ENCODE results near the gene CXCR3.

DNA sequence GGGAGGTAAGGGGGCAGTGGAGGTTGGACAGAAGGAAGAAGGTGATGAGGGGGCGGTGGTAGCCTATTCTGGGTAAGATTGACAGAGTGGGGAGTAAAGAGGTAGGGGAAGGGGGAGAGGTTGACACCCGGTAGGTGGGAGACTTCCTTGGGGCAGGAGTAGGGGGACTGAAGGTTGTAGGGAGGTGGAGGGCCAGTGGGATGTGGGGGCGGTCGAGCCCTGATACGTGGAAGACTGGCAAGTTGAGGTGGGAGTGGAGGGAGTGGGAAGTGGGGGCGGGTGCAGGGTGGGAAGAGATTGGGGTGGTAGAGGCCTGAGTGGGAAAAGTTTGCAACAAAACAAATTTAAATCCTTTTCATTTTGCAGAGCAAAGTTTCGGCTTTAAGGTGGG is 38.3 kb downstream of the CXCR3 start:
- TF ChIP-seq, protein P1, sequence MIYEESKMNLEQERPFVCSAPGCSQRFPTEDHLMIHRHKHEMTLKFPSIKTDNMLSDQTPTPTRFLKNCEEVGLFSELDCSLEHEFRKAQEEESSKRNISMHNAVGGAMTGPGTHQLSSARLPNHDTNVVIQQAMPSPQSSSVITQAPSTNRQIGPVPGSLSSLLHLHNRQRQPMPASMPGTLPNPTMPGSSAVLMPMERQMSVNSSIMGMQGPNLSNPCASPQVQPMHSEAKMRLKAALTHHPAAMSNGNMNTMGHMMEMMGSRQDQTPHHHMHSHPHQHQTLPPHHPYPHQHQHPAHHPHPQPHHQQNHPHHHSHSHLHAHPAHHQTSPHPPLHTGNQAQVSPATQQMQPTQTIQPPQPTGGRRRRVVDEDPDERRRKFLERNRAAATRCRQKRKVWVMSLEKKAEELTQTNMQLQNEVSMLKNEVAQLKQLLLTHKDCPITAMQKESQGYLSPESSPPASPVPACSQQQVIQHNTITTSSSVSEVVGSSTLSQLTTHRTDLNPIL (CRISPR knock-in tag; IDR thresholded peaks at IDR 0.05; ENCODE audit: low read depth) = no peak
- TF ChIP-seq, protein P2, sequence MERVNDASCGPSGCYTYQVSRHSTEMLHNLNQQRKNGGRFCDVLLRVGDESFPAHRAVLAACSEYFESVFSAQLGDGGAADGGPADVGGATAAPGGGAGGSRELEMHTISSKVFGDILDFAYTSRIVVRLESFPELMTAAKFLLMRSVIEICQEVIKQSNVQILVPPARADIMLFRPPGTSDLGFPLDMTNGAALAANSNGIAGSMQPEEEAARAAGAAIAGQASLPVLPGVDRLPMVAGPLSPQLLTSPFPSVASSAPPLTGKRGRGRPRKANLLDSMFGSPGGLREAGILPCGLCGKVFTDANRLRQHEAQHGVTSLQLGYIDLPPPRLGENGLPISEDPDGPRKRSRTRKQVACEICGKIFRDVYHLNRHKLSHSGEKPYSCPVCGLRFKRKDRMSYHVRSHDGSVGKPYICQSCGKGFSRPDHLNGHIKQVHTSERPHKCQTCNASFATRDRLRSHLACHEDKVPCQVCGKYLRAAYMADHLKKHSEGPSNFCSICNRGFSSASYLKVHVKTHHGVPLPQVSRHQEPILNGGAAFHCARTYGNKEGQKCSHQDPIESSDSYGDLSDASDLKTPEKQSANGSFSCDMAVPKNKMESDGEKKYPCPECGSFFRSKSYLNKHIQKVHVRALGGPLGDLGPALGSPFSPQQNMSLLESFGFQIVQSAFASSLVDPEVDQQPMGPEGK (CRISPR knock-in tag; IDR thresholded peaks at IDR 0.05; ENCODE audit: borderline replicate concordance) = no peak
- TF ChIP-seq GLIS3 (CRISPR knock-in tag; IDR thresholded peaks at IDR 0.05) (no peak), ZFP3 (CRISPR knock-in tag; IDR thresholded peaks at IDR 0.05) (no peak), ESRRG (CRISPR knock-in tag; IDR thresholded peaks at IDR 0.05) (no peak), BACH2 (CRISPR knock-in tag; IDR thresholded peaks at IDR 0.05; ENCODE audit: borderline replicate concordance) (no peak)

Data from SK-N-SH treated with all-trans-retinoic acid at 6 μM for 48 hours (cell line).